Measurements from ENCODE around the gene AGBL4.

Gene AGBL4

DNA sequence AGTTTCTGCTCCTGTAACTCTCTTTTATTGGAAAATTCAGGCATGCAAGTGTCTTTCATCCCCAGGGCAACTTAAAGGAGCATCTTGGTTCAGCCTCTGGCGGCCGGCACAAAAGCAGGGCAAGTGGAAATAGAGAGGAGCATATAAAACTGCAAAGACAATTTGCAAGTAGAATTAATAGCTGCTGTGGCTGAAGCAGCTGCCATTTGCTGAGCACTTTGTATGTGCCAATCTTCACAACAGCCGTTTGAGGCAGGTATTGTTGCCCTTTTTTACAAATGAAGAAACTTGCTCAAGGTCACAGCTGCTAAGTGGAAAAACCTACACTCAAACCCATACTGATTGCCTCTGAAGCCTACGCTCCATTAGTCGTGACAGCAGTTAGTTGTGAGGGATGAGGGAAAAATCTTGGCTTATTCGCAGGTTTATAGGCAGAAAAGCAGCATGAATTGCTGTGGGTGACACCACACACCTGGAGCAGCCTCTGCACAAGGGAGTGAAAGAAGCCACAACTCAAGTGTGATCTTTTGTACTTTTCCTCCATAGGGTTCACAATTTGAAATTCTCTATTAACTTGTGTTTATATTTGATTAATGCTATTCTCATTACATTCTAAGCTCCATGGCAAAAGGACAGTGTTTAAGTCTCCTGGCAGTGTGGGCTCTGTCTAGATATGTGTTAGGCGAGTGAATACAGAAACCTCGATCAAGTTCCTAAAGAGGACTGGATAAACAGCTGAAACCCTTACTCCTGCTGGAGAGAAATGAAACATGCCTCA is 1148.0 kb downstream of the AGBL4 start:
- no peaks in the 10 kb centered on the region for H3K9me2 ChIP-seq (ENCODE audit: low read depth, low read length)
- no peak overlapping the region for H3K27ac ChIP-seq (ENCODE audit: low read depth, low read length, poor library complexity, severe bottlenecking)
- no peak overlapping the region for H3K4me2 ChIP-seq (ENCODE audit: low read length)
- TF ChIP-seq, protein P1, sequence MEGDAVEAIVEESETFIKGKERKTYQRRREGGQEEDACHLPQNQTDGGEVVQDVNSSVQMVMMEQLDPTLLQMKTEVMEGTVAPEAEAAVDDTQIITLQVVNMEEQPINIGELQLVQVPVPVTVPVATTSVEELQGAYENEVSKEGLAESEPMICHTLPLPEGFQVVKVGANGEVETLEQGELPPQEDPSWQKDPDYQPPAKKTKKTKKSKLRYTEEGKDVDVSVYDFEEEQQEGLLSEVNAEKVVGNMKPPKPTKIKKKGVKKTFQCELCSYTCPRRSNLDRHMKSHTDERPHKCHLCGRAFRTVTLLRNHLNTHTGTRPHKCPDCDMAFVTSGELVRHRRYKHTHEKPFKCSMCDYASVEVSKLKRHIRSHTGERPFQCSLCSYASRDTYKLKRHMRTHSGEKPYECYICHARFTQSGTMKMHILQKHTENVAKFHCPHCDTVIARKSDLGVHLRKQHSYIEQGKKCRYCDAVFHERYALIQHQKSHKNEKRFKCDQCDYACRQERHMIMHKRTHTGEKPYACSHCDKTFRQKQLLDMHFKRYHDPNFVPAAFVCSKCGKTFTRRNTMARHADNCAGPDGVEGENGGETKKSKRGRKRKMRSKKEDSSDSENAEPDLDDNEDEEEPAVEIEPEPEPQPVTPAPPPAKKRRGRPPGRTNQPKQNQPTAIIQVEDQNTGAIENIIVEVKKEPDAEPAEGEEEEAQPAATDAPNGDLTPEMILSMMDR (IDR thresholded peaks at IDR 0.05; ENCODE audit: low read length) = no peak
- H3K9ac ChIP-seq (ENCODE audit: low read length) = no peak overlapping the region
- no peaks in the 10 kb centered on the region for H3K36me3 ChIP-seq (ENCODE audit: insufficient read depth, low read length)
- no peaks in the 10 kb centered on the region for H4K20me1 ChIP-seq (ENCODE audit: insufficient read depth, low read length)
- H3K79me2 ChIP-seq (ENCODE audit: insufficient read depth, low read length) = no peaks in the 10 kb centered on the region
- no peaks in the 10 kb centered on the region for H3F3A ChIP-seq (ENCODE audit: insufficient read depth, low read length)
- no peak overlapping the region for H3K4me3 ChIP-seq (ENCODE audit: low read depth, low read length, poor library complexity, severe bottlenecking)
- H3K9me3 ChIP-seq (ENCODE audit: low read length) = no peaks in the 10 kb centered on the region
- no peaks in the 10 kb centered on the region for H3K27me3 ChIP-seq (ENCODE audit: insufficient read depth, low read length)
- no peaks in the 10 kb centered on the region for H3K4me1 ChIP-seq (ENCODE audit: insufficient read depth, low read length, severe bottlenecking)
- H2AFZ ChIP-seq (ENCODE audit: low read length) = no peak overlapping the region

DNA sequence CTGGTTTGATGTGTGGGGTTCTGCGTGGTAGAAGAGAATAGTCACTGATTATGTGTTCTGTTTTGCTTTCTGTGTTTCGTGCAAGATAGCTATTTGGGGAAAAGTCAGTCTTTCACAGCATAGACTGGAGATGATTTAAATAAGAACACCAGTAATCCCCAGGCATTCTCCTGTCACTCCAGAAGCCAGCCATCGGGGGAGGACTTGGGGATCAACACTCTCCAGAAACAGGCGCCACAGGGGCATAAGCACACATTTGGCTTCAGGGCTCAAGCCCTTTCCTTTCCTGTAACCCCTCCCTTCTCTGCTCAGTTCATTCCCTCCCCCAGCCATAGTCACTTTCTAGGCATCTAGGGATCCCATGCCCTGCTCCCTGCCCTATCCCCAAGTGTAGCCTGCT is 1149.8 kb downstream of the AGBL4 start:
- TF ChIP-seq EZH2 (IDR thresholded peaks at IDR 0.05; ENCODE audit: borderline replicate concordance, low read length) = no peak
- no peak overlapping the region for H3K4me2 ChIP-seq (ENCODE audit: low read length)
- H4K20me1 ChIP-seq (ENCODE audit: insufficient read depth, low read length) = no peaks in the 10 kb centered on the region
- H2AFZ ChIP-seq (ENCODE audit: low read length) = no peak overlapping the region
- H3F3A ChIP-seq (ENCODE audit: insufficient read depth, low read length) = no peaks in the 10 kb centered on the region
- no peaks in the 10 kb centered on the region for H3K9me2 ChIP-seq (ENCODE audit: low read depth, low read length)
- H3K36me3 ChIP-seq (ENCODE audit: insufficient read depth, low read length) = no peaks in the 10 kb centered on the region
- no peaks in the 10 kb centered on the region for H3K4me1 ChIP-seq (ENCODE audit: insufficient read depth, low read length, severe bottlenecking)
- no peaks in the 10 kb centered on the region for H3K9me3 ChIP-seq (ENCODE audit: low read length)
- H3K27me3 ChIP-seq (ENCODE audit: insufficient read depth, low read length) = no peaks in the 10 kb centered on the region
- H3K27ac ChIP-seq (ENCODE audit: low read depth, low read length, poor library complexity, severe bottlenecking) = no peak overlapping the region
- H3K4me3 ChIP-seq (ENCODE audit: low read depth, low read length, poor library complexity, severe bottlenecking) = no peak overlapping the region
- no peaks in the 10 kb centered on the region for H3K79me2 ChIP-seq (ENCODE audit: insufficient read depth, low read length)
- no peak overlapping the region for H3K9ac ChIP-seq (ENCODE audit: low read length)

DNA sequence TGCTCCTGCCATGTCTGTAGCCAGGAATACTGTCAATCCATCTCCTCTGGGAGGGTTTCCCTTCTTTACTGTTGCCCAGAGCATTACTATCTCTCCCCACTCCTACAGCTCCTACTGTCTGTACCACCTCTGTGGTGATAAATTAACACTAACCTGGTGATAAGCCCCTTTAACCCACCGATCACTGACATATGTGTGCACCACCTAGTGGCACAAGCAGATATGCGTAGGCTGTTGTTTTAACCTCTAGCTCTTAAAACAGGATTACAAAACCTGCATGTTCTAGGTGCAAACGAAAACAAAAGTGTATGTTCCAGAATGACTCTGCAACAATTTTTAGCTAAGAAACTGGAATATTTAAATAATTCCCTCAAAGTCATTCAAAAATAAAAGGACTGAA is 1153.2 kb downstream of the AGBL4 start:
- Histone ChIP-seq H3K27me3 (ENCODE audit: insufficient read depth, low read length) (no peaks in the 10 kb centered on the region), H3K27ac (ENCODE audit: low read depth, low read length, poor library complexity, severe bottlenecking) (no peak overlapping the region), H3K36me3 (ENCODE audit: insufficient read depth, low read length) (no peaks in the 10 kb centered on the region), H3K9me3 (ENCODE audit: low read length) (no peaks in the 10 kb centered on the region), H3K9me2 (ENCODE audit: low read depth, low read length) (no peaks in the 10 kb centered on the region), H3K4me3 (ENCODE audit: low read depth, low read length, poor library complexity, severe bottlenecking) (no peak overlapping the region), H3K79me2 (ENCODE audit: insufficient read depth, low read length) (no peaks in the 10 kb centered on the region), H3K4me2 (ENCODE audit: low read length) (no peak overlapping the region), H3K4me1 (ENCODE audit: insufficient read depth, low read length, severe bottlenecking) (no peaks in the 10 kb centered on the region), H4K20me1 (ENCODE audit: insufficient read depth, low read length) (no peaks in the 10 kb centered on the region), H3F3A (ENCODE audit: insufficient read depth, low read length) (no peaks in the 10 kb centered on the region), H3K9ac (ENCODE audit: low read length) (no peak overlapping the region), H2AFZ (ENCODE audit: low read length) (no peak overlapping the region)
- TF ChIP-seq, protein P1 (IDR thresholded peaks at IDR 0.05; ENCODE audit: low read length) = peak; percentile 67
- TF ChIP-seq EZH2 (IDR thresholded peaks at IDR 0.05; ENCODE audit: borderline replicate concordance, low read length) = no peak

Measured in OCI-LY1 (cell line).